ENCODE results near the gene RSF1. TPM values are rescaled to one million over a fixed set of nuclear protein-coding genes. Genes with fewer than 3 reads are reported as not detected.
A peak's percentile ranks its signal among the peaks of the same experiment; 100 is the strongest.

The RSF1 gene
- total RNA-seq, 1 experiment from 2014 or later = 13.2 TPM

DNA sequence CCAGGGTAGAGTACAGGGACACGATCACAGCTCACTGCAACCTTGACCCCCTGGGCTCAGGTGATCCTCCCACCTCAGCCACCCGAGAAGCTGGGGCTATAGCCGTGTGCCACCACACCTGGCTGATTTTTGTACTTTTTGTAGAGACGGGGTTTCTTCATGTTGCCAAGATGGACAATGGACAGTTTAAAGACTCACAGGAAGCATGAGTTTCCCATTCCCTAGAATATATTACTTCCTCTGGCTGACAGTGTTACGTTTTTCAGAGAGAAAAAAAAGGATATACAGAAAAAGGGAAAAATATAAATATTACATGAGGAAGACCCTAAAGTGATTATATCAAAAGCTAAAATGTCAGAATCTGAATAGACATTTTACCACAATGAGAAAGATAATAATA lies 72.3 kb downstream of the RSF1 start:
- DNase-seq (ENCODE audit: low read depth) = no peak

GRCh38 chr11:77747381-77747969 lies 73.0 kb downstream of the RSF1 start:
- DNase-seq (ENCODE audit: low read depth) = no peak

DNA sequence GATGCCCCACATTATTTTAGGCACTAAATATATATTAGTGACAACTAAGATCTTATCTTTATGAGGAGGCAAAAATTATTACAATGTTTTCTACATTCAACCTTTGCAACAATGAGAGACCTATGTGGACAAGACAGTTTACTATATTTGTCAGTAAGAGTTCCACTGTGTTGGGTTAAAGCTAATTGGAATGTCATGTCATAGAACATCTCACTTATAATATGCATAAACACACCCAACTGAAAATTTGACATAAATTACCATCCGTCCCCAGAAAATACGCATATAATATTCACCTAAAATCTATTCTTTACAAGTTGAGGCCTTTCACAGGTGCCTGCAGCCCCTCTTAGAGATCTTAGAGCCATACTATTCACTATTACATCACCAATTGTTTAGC lies 84.0 kb downstream of the RSF1 start:
- no peak for DNase-seq (ENCODE audit: low read depth)

DNA sequence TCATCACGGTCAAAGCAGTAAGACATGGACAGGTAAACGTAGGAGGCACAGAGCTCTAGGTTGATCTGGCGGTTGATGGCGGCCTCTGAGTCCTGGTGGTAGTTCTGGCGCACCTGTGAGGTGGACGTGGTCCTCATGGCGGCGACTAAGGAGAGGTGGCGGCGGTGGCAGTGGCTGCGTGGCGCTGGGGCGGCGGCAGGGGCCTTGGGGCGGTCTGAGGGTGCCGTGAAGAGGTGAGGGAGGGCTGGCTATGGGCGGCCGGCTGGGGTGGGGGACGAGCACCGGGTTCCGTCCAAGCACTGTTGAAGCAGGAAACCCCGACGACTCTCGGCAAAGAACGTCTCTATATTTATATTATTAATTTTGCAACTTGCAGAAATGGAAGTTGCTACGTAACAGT lies 85.6 kb downstream of the RSF1 start:
- no peak for DNase-seq (ENCODE audit: low read depth)

DNA sequence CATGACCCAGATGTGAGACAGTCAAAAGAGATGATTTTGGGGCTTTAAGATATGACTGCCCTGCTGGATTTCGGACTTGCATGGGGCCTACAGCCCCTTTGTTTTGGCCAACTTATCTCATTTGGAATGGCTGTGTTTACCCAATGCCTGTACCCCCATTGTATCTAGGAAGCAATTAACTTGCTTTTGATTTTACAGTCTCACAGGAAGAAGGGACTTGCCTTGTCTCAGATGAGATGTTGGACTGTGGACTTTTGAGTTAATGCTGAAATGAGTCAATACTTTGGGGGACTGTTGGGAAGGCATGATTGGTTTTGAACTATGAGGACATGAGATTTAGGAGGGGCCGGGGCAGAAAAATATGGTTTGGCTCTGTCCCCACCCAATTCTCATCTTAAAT lies 88.4 kb downstream of the RSF1 start:
- no peak for DNase-seq (ENCODE audit: low read depth)

GRCh38 chr11:77730789-77731188 lies 89.7 kb downstream of the RSF1 start:
- DNase-seq (ENCODE audit: low read depth) = no peak

DNA sequence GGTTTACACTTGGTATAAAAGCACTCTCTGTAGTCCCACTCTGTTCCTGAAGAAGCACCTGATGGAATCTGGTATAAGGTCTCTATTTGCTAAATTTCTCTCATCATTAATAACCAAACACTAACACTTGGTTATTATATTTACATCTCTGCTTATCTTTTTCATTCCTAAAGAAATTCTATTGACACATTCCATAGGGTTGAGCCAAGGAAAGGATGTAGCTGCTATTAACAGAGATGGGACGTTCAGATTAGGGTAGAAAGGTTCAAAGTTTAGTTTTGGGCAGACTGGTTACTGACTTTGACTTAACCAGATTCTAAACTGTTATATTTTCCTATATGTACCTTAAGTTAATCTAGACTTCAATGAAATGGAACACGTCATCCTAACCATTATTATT lies 91.5 kb downstream of the RSF1 start:
- no peak for DNase-seq (ENCODE audit: low read depth)

DNA sequence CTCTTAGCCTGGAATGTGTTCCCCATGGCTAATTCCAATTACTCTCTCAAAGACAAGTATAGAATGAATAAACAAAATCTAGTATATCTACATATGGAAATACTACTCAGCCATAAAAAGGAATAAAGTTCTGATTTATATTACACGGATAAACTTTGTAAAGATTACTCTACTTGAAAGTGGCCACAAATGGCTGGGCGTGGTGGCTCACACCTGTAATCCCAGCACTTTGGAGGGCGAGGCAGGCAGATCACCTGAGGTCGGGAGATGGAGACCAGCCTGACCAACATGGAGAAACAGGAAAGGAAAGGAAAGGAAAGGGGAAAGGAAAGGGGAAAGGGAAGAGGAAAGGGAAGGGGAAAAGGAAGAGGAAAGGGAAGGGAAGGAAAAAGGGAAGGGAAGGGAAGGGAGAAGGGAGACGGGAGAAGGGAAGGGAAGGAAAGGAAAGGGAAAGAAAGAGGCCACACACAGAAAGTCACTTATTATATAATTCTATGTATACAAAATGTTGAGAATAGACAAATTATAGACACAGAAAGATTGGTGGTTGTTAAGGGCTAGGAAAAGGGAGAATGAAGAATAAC lies 92.2 kb downstream of the RSF1 start:
- DNase-seq (ENCODE audit: low read depth) = no peak

- no peak for DNase-seq (ENCODE audit: low read depth)
These were observed 94.0 kb downstream of the RSF1 start for GRCh38 chr11:77726524-77726923.

DNA sequence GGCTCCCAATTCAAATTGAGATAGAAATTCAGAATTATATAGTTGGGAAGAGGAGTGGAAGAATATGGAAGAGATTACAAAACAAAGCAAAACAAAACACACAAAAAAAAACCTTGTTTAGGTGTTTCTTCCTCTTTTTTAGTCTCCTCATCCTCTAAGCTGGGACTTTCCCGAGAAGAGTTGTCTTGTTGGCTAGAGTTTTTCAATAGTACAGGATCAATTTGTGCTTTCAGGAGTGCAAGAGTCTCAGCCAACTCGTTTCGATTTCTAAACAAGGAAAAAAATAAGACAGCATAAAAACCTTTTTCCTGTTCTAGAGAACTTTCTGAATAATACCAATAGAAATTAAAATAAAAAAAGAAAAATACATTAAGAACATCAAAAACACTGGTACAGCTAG lies 95.1 kb downstream of the RSF1 start:
- no peak for DNase-seq (ENCODE audit: low read depth)

GRCh38 chr11:77724636-77725035 lies 95.9 kb downstream of the RSF1 start:
- DNase-seq (ENCODE audit: low read depth) = no peak

DNA sequence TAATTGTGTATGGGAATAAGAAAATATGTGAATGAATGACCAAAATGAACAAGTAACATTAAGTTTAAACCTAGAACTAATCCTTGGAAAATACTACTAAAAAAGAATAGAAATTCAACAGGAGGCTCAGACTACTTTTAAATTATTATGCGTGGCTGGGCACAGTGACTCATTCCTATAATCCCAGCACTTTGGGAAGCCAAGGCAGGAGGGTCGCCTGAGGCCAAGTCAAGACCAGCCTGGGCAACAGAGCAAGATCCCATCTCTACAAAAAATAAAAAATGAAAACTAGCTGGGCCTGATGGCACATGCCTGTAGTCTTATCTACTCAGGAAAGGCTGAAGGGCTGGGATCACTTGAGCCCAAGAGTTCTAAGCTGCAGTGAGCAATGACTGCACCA lies 97.5 kb downstream of the RSF1 start:
- no peak for DNase-seq (ENCODE audit: low read depth)

DNA sequence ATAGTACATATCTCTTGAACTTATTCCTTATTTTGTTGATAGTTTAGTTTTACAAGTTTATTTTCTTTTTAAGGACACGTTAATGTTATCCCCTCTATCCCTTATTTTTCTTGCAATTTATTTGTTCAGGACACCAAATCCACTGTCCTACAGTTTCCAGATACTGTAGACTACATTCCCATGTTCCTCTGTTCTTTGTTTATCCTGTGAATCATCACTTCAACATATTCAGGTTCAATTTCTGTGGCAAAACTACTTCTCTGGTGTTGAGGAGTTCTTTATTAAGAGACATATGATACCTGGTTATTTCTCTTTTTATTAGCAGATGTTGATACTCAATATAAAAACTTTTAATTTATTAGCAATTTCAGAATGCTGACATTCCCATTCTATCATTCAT lies 110.2 kb downstream of the RSF1 start:
- DNase-seq (ENCODE audit: low read depth) = no peak

DNA sequence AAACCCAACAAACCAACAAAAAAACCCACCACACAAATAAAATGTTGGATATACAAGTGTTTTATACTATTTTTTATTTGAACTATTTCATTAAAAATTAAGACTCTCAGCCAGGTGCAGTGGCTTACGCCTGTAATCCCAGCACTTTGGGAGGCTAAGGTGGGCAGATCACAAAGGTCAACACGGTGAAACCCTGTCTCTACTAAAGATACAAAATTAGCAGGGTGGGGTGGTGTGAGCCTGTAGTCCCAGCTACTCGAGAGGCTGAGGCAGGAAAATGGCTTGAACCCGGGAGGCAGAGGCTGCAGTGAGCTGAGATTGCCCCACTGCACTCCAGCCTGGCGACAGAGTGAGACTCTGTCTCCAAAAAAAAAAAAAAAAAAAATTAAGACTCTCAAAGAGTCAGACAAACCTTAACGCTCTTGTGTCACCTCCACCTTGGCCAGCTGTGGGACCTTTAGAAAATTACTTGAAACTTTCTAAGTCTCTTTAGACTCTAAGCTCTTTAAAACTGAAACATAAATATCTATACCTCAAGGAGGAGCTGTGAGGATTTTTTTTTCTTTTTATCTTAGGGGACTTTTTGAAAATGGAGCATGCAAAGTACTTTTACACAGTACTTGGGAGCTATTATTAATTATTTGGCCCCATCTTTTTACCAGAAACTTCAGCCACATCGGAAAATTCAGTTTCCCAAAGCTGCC lies 114.5 kb downstream of the RSF1 start:
- DNase-seq (ENCODE audit: low read depth) = no peak

DNA sequence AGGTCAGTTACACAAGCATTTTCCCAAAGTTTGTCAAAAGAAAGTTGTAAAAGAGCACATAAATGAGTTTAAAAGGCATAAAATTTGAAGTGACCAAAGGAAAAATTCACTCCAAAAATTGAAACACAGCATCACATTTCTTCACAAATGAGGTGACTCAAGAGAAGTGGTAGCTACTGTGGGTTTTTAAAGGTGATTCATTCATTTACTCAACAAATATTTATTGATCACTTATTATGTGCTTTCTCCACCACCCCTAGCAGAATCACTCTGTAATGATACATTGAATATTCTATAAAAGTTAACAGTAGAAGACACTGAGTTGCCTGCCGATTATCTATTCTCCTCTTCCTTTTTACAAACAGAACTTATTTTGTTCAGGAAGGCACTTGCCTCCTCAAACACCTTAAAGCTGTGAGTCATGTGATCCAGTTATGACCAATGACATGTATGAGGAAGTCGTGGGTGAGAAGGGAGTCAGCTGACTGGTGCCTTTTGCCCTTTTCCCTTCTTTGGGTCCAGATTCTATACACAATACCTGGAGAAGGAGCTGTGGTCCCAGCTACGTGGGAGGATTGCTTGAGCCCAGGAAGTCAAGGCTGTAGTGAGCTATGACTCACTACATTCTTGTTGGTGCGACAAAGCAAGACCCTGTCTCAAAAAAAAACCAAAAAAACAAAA lies 115.2 kb downstream of the RSF1 start:
- DNase-seq (ENCODE audit: low read depth) = peak; percentile 54

- no peak for DNase-seq (ENCODE audit: low read depth)
These were observed 116.5 kb downstream of the RSF1 start for GRCh38 chr11:77704029-77704428.

- DNase-seq (ENCODE audit: low read depth) = no peak
These were observed 121.1 kb downstream of the RSF1 start for GRCh38 chr11:77699425-77699824.

DNA sequence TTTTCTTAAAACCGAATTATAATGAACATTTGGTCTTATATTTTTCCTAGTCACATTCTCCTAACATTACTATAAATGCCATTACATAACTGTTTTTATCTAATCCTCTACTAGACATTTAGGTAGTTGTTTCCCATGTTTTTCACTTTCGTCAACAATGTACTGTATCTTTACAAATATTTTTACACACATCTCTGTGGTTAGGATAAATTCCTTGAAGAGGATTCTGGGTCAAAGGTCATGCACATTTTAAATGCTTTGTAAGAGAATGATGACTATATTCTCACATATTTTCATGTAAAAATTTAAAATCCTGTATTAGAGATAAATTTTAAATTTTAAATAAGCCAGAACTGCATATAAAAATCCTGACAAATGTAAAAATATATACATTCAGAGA lies 121.6 kb downstream of the RSF1 start:
- DNase-seq (ENCODE audit: low read depth) = no peak

DNA sequence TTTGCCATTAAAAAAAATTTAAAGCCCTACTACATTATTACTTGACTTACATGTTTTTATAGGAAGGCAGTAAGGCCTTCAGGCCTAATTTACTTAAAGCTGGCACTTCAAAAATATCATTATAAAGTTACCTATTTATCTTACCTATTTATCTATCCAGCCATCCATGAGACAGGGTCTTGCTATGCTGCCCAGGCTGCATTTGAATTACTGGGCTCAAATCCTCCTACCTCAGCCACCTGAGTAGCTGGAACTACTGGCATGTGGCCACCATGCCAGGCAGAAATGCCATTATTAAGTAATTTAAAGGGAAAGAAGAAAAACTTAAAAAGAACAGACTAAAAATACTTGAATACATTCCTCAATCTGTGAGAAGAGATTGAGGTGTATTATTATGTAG lies 122.7 kb downstream of the RSF1 start:
- no peak for DNase-seq (ENCODE audit: low read depth)

- no peak for DNase-seq (ENCODE audit: low read depth)
These were observed 125.1 kb downstream of the RSF1 start for GRCh38 chr11:77695417-77695816.

DNA sequence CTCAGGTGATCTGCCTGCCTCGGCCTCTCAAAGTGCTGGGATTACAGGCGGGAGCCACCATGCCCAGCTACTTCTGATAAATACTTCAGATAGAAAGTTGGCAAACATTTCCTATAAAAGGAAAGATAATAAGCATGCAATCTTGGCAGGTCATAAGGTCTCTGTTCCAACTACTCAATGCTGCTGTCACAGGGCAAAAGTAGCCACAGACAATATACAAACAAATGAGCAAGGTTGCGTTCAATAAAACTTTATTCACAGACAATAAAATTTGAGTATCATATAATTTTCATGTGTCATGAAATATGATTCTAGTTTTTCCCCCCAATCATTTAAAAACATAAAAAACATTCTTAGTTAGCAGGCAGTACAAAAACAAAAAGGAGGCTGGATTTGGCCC lies 129.9 kb downstream of the RSF1 start:
- DNase-seq (ENCODE audit: low read depth) = no peak

DNA sequence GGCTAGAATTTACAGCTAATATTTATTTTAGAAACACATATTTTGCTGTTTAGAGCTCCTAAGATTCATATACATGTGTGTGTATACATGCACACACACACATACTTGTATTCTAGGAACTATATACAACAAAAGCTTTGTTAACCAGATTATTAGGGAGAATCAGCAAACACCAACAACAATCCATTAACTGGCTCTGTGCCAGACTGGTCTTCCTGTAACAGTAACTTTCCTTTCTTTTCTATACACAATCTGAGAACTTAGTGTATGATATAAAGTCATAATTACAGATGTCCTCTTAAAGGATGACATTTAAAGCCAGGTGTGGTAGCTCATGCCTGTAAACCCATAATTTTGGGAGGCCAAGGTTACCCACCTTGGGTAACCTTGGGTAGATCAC lies 133.4 kb downstream of the RSF1 start:
- no peak for DNase-seq (ENCODE audit: low read depth)

DNA sequence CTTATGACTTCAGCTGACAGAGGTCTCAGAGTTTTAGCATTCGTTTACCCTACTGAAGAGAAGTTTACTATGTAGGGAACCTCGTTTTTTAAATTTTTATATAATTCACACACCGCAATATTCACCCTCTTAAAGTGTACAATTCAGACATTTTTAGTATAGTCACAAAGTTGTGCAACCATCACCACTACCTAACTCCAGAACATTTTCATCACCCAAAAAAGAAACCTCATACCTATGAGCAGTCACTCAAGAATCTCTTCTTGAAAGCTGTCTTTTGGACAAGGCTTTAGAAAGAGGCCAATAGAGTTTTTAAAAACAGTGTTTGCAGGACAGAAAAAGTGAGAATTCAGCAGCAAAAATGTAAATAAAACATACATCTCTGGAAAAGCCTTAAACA lies 143.4 kb downstream of the RSF1 start:
- DNase-seq (ENCODE audit: low read depth) = no peak
